Fibroblast of lung (primary cell): ENCODE results near the gene JTB. TPM values are rescaled to one million over a fixed set of nuclear protein-coding genes. Genes with fewer than 3 reads are reported as not detected.

Experiments used
- DNase-seq, 2 donors: peaks; one replicate each; pipeline versions ENCODE4 v3.0.0 to v3.0.0-alpha.2; 2010; ENCODE audit warnings: low read depth in 2 of 2
- H2AFZ ChIP-seq: 2 replicates; pipeline ENCODE4 v1.5.1; 2012; ENCODE audit warnings: low read length, control low read depth, inconsistent platforms
- H3K27ac ChIP-seq: 2 replicates; pipeline ENCODE4 v1.5.1; 2011; ENCODE audit warnings: low read length, control low read depth; ENCODE audit not compliant: insufficient read depth
- H3K27me3 ChIP-seq: 2 replicates; pipeline ENCODE4 v1.5.1; 2011; ENCODE audit warnings: mild to moderate bottlenecking, low read length; ENCODE audit not compliant: control insufficient read depth, insufficient read depth
- H3K36me3 ChIP-seq: 2 replicates; pipeline ENCODE4 v1.5.1; 2011; ENCODE audit warnings: low read length; ENCODE audit not compliant: control insufficient read depth, insufficient read depth
- H3K4me1 ChIP-seq: 2 replicates; pipeline ENCODE4 v1.5.1; 2011; ENCODE audit warnings: low read length; ENCODE audit not compliant: control insufficient read depth, insufficient read depth; ENCODE audit errors: extremely low read depth
- H3K4me2 ChIP-seq: 2 replicates; pipeline ENCODE4 v1.5.1; 2011; ENCODE audit warnings: low read length, control low read depth; ENCODE audit not compliant: insufficient read depth; ENCODE audit errors: extremely low read depth
- H3K4me3 ChIP-seq, 4 experiments: fragments of 200-600 bp in 1 of 4; sonication (generic) in 1 of 4; replicated peaks in 1 of 4; 2 replicates each; pipeline ENCODE4 v1.5.1; 2011 to 2016; ENCODE audit warnings: low read length in 4 of 4, low read depth in 3 of 4, mild to moderate bottlenecking in 3 of 4, control low read depth in 2 of 4, inconsistent platforms in 1 of 4, mixed read lengths in 1 of 4; ENCODE audit not compliant: insufficient read depth in 1 of 4; ENCODE audit errors: control extremely low read depth in 1 of 4
- H3K79me2 ChIP-seq: 2 replicates; pipeline ENCODE4 v1.5.1; 2012; ENCODE audit warnings: mild to moderate bottlenecking, low read length, inconsistent platforms; ENCODE audit not compliant: control insufficient read depth, insufficient read depth
- H3K9ac ChIP-seq: 2 replicates; pipeline ENCODE4 v1.5.1; 2011; ENCODE audit warnings: mild to moderate bottlenecking, low read length, control low read depth; ENCODE audit not compliant: insufficient read depth
- H3K9me3 ChIP-seq: 2 replicates; pipeline ENCODE4 v1.5.1; 2012; ENCODE audit warnings: low read depth, low read length; ENCODE audit not compliant: control insufficient read depth, insufficient read depth
- H4K20me1 ChIP-seq: 2 replicates; pipeline ENCODE4 v1.5.1; 2011; ENCODE audit warnings: low read length; ENCODE audit not compliant: control insufficient read depth, insufficient read depth; ENCODE audit errors: extremely low read depth
- CTCF ChIP-seq, 2 donors: IDR thresholded peaks in 1 of 2; conservative IDR thresholded peaks in 1 of 2; 1 replicate in 1 of 2; 2 replicates in 1 of 2; pipeline ENCODE4 v1.5.1; 2011 to 2012; ENCODE audit warnings: low read length in 2 of 2, control low read depth in 1 of 2, inconsistent platforms in 1 of 2, low read depth in 1 of 2, mild to moderate bottlenecking in 1 of 2
- EZH2 ChIP-seq: IDR thresholded peaks from 2 replicates; pipeline ENCODE4 v1.5.1; 2012; ENCODE audit warnings: low read length, control low read depth, mild to moderate bottlenecking; ENCODE audit errors: missing control alignments
- polyA plus RNA-seq, 2 donors: library from polyadenylated mRNA; depleted of rRNA in 1 of 2; stranded (reverse) in 1 of 2; unstranded in 1 of 2; fragments of >200 nt; gene quantifications; 2 replicates each; pipeline ENCODE4 v1.2.1, GENCODE V29; 2011 to 2012; ENCODE audit warnings: missing spikeins in 1 of 2
- total RNA-seq: library from RNA; depleted of rRNA; stranded (reverse); fragments of >200 nt; gene quantifications from 2 replicates; pipeline ENCODE4 v1.2.1, GENCODE V29; 2014

The JTB gene
- total and polyA plus RNA-seq, 2 donors (not counting 1 experiment from before 2014, with no cell fraction given) = 98.9 to 123 TPM

GRCh38 chr1:153945131-153945794 lies 32.2 kb downstream of the JTB start:
- DNase-seq = peak; percentile 51 to 64
- no peaks in the 10 kb centered on the region for H4K20me1 ChIP-seq

GRCh38 chr1:153944827-153945117 lies 32.7 kb downstream of the JTB start:
- H3K9ac ChIP-seq = no peak overlapping the region
- no peaks in the 10 kb centered on the region for H3K9me3 ChIP-seq
- peak overlapping the region; percentile 8 to 91 (median 74) for H3K4me3 ChIP-seq
- no peaks in the 10 kb centered on the region for H3K27me3 ChIP-seq
- TF ChIP-seq CTCF (conservative IDR thresholded peaks at IDR 0.05 in 1 of 2, IDR thresholded peaks at IDR 0.05 in 1 of 2; ENCODE audit: low read depth in 1 of 2, low read length in 2 of 2) = no peak
- no peak for TF ChIP-seq EZH2
- H3K79me2 ChIP-seq = peaks cover 15% of the 10 kb centered on the region
- H2AFZ ChIP-seq = no peak overlapping the region
- peak overlapping the region; percentile 94 for H3K27ac ChIP-seq
- no peaks in the 10 kb centered on the region for H4K20me1 ChIP-seq
- H3K36me3 ChIP-seq = peaks cover 16% of the 10 kb centered on the region
- H3K4me1 ChIP-seq = peaks cover 4% of the 10 kb centered on the region
- peak overlapping the region; percentile 99 for H3K4me2 ChIP-seq
- no peak for DNase-seq

More at GRCh38 chr1:153945131-153945794, 32.2 kb downstream of the JTB start:
- H2AFZ ChIP-seq = peak overlapping the region; percentile 52
- peak overlapping the region; percentile 66 to 91 (median 84) for H3K4me3 ChIP-seq
- H3K36me3 ChIP-seq = peaks cover 15% of the 10 kb centered on the region
- H3K4me2 ChIP-seq = peak overlapping the region; percentile 99
- no peaks in the 10 kb centered on the region for H3K27me3 ChIP-seq
- H3K4me1 ChIP-seq = peaks cover 4% of the 10 kb centered on the region
- H3K9me3 ChIP-seq = no peaks in the 10 kb centered on the region
- peaks cover 15% of the 10 kb centered on the region for H3K79me2 ChIP-seq
- peak overlapping the region; percentile 94 for H3K9ac ChIP-seq
- peak overlapping the region; percentile 94 for H3K27ac ChIP-seq
- TF ChIP-seq EZH2 (no peak), CTCF (conservative IDR thresholded peaks at IDR 0.05 in 1 of 2, IDR thresholded peaks at IDR 0.05 in 1 of 2; ENCODE audit: low read depth in 1 of 2, low read length in 2 of 2) (no peak)

- TF ChIP-seq CTCF (conservative IDR thresholded peaks at IDR 0.05 in 1 of 2, IDR thresholded peaks at IDR 0.05 in 1 of 2; ENCODE audit: low read depth in 1 of 2, low read length in 2 of 2) (no peak), EZH2 (no peak)
- Histone ChIP-seq H3K4me3 (no peak overlapping the region), H4K20me1 (no peaks in the 10 kb centered on the region), H3K9me3 (no peaks in the 10 kb centered on the region), H3K9ac (no peak overlapping the region), H3K27me3 (no peaks in the 10 kb centered on the region), H3K36me3 (peaks cover 18% of the 10 kb centered on the region), H2AFZ (no peak overlapping the region), H3K4me1 (peaks cover 4% of the 10 kb centered on the region), H3K27ac (peak overlapping the region; percentile 94), H3K4me2 (no peak overlapping the region), H3K79me2 (peaks cover 15% of the 10 kb centered on the region)
- no peak for DNase-seq
These were observed 33.3 kb downstream of the JTB start for GRCh38 chr1:153944005-153944826.
